Stimulated activated CD4-positive, alpha-beta T cell treated with anti-CD3 and anti-CD28 coated beads, Interleukin-12 subunit alpha, Interleukin-12 subunit beta, amount 100 ng/mL, for 4 hours (primary cell): ENCODE results near the gene GFM1.
A peak's percentile ranks its signal among the peaks of the same experiment; 100 is the strongest.

Experiments used
- DNase-seq: peaks from one replicate; pipeline ENCODE4 v3.0.0-alpha.2; 2020

GFM1 gene

GRCh38 chr3:158728851-158729250, 84.5 kb downstream of the GFM1 start:
- no peak for DNase-seq

DNA sequence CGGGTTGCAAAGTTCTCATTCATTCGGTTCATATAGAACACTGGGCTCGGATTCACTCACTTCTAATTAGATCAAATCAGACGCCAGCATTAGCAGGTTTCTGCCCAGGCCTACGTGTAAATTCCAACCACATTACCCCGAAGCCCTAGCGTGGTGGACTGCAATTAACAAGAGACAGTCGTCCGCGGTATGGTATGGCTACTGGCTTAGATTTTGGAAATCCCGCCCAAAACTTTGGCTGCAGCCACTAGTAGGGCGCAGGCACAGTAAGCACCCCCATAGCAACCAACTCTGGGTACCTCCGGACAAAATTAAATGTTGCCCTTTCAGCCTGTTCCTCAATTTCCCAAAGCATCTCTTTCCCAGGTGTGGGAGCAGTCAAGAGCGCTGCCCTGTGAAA, 87.2 kb downstream of the GFM1 start:
- DNase-seq, result no peak

- DNase-seq, result peak; percentile 32
Measured at GRCh38 chr3:158731938-158732855, 87.9 kb downstream of the GFM1 start, which contains the start of gene RARRES1. Gene RARRES1, minus strand, starts transcription at chr3:158732457. Its CDS starts 42 bp downstream, at chr3:158732415.

DNA sequence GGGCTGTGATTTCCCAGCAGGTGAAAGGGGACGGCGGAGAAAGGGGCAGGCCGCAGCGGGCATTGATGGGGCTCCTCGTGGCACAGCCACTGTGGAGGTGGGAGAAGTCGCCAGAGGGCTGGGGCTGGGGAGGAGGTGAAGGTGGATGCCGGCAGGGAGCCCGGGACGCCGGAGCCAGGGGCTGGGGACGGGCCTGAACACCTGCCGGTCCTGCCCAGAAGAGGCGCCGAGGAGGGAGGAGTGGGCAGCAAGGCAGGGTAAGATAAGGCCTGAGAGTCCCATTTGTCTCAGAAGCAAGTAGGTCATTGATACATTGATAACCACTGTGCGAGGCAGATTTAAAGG, 88.5 kb downstream of the GFM1 start:
- no peak for DNase-seq

DNA sequence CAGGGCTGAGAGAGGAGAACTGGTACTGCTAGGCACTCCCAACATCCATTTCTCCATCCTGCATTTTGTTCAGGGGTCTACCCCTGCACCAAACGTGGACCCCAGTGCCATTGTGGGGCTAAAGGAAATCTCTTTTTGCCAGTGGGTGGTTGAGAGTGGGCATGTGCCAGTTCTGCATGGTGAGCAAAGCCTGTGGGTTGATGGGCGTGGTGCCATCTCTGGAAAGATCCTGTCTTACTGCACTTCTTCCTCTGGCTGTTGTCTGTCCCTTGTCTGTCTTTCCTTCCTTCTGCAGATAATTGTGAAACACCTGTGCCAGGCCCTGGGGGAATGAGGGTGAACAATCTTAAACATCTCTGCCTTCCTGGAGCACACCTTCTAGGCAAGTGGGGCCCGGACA, 89.3 kb downstream of the GFM1 start:
- no peak for DNase-seq

GRCh38 chr3:158735296-158736033, 91.1 kb downstream of the GFM1 start:
- no peak for DNase-seq

GRCh38 chr3:158737410-158737809, 93.1 kb downstream of the GFM1 start:
- DNase-seq, result no peak

DNA sequence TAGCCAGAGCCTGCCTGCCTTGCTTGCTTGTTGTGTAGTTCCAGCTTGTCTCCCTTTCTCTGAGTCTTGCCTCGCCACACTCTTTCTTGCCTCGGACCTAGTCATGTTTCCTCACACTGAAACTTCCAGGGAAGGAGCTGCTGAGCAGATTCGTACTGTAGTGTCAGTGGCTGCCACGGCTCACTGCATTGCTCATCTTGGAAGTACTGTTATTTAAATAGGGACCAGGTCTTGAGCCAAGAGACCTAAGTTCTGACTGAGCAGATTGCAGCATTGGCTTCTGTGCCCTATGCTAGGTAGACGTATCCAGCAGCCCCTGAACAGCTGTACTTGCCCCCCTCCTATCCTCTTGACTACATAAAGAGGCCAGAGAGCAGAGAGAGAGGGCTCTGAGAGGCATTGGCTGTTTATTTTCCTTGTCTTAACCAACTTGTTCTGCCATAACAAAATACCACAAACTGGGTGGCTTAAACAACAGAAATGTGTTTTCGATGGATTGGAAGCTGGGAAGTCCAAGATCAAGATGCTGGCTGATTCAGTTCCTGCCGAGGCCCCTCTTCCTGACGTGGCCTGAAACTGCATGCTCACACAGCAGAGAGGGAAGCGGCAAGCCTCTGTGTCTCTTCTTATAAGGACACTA, 93.8 kb downstream of the GFM1 start:
- DNase-seq, result no peak

DNA sequence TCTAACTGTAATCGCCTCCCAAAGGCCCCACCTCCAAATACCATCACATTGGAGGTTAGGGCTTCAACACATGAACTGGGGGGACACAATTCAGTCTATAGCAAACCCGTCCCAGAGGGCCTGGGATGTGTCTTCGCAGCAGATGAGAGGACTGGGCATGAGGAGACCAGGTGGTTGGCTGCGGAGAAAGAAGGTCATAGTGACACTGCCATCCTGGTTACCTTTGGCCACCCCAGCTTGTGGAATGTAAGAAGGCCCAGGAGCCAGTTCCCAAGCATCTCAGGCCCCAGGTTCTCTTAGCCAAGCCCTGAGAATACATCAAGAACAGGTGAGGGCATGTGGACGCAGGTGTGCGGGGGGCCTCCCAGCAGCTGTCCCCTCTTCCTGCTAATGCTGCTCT, 94.3 kb downstream of the GFM1 start:
- DNase-seq, result no peak

- DNase-seq, result no peak
Measured at GRCh38 chr3:158739078-158739477, 94.8 kb downstream of the GFM1 start.

DNA sequence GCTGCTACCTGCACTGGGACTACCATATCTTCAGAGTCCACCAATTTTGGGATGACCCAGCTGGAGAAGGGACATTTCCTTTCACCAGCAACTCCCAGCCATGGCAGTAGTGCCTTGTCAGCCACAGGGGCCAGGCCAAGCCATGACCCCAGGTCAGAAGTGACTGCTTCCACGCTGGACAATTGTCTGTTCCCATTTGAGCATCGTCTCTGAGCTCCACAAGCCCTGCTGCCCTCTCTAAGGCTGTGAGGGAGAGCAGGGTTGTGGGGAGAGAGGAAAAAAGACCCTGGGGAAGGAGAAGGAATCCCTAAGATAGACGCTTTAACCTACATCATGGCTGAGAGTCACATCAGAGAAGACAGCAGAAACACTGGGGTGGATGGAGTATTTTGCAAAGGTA, 95.3 kb downstream of the GFM1 start:
- DNase-seq, result no peak
